Measurements from ENCODE around the gene CDIPT. TPM values are rescaled to one million over a fixed set of nuclear protein-coding genes. Genes with fewer than 3 reads are reported as not detected.

CDIPT gene
- total and polyA plus RNA-seq, 2 experiments from 2014 or later = 126 to 181 TPM

DNA sequence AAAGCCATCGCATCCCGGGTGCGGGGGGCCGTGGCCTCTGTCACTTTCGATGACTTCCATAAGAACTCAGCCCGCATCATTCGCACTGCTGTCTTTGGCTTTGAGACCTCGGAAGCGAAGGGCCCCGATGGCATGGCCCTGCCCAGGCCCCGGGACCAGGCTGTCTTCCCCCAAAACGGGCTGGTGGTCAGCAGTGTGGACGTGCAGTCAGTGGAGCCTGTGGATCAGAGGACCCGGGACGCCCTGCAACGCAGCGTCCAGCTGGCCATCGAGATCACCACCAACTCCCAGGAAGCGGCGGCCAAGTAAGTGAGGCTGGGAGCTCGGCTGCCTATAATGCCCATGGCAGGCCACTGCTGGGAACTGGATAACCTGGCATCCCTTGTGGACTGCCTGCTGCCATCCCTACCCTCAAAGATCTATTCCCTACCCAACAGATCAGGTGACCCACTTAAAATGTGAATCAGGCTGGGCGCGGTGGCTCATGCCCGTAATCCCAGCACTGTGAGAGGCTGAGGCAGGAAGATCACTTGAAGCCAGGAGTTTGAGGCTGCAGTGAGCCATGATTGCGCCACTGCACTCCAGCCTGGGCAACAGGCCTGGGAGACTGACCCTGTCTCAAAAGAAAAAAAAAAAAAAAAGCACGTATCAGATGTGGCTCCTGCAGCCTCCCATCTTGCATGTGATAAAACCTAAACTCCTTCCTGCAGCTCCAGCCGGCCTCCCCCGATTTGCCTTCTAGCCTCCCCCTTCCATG, 18.3 kb downstream of the CDIPT start:
- no peaks in the 10 kb centered on the region for H4K20me1 ChIP-seq (ENCODE audit: insufficient read depth)
- no peak for DNase-seq
- no peaks in the 10 kb centered on the region for H3K9me2 ChIP-seq (ENCODE audit: insufficient read depth)
- no peaks in the 10 kb centered on the region for H3K79me2 ChIP-seq (ENCODE audit: insufficient read depth)
- no peak overlapping the region for H3K4me3 ChIP-seq
- H3K4me2 ChIP-seq (ENCODE audit: unreplicated experiment) = no peak overlapping the region
- no peak overlapping the region for H2AFZ ChIP-seq
- in situ Hi-C loops (cut with MboI) = no loop called here
- H3K27me3 ChIP-seq (replicated peaks; ENCODE audit: insufficient read depth) = no peaks in the 10 kb centered on the region
- H3K27ac ChIP-seq = no peak overlapping the region
- H3F3A ChIP-seq (ENCODE audit: insufficient read depth) = peaks cover 9% of the 10 kb centered on the region; the same call in 1 of the 2 replicates
- no peaks in the 10 kb centered on the region for H3K9me3 ChIP-seq (ENCODE audit: low read depth)
- no peak overlapping the region for H3K9ac ChIP-seq
- 89 to 93% methylated on average over 28 of the region's 28 CpGs for WGBS, 2 experiments (ENCODE audit: low coverage in 1 of 2, low lambda C conversion rate in 2 of 2, missing lambda C conversion rate in 2 of 2)
- TF ChIP-seq EZH2phosphoT487 (IDR thresholded peaks at IDR 0.05; ENCODE audit: insufficient read depth, low read depth) = no peak
- no peak for TF ChIP-seq EZH2 (IDR thresholded peaks at IDR 0.05; ENCODE audit: insufficient read depth, poor library complexity, severe bottlenecking)
- peaks cover 39% of the 10 kb centered on the region for H3K36me3 ChIP-seq (ENCODE audit: low read depth)
- no peaks in the 10 kb centered on the region for H3K4me1 ChIP-seq (ENCODE audit: insufficient read depth)

DNA sequence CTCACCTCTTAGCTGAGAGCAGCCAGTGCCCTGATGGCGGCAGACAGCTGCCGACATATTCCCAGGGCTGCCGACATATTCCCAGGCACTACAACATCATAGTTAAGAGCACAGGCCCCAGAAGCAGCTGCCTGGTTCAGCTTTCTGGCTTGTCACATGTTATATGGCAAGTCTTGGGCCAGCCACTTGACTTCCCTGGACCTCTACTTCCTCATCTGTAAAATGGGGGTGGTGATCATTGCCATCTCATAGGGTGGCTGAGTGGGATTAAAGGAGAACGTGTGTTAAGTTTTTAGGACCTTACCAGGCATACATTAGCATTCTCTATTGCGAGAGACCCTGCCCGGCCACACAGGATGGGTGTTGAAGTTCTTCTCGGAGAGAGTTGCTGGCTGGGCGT, 19.1 kb downstream of the CDIPT start:
- no peaks in the 10 kb centered on the region for H3K79me2 ChIP-seq (ENCODE audit: insufficient read depth)
- H3F3A ChIP-seq (ENCODE audit: insufficient read depth) = 0 out of 2 replicates have a peak, but pooled peaks cover 3% of the 10 kb centered on the region
- no peaks in the 10 kb centered on the region for H3K27me3 ChIP-seq (replicated peaks; ENCODE audit: insufficient read depth)
- H4K20me1 ChIP-seq (ENCODE audit: insufficient read depth) = no peaks in the 10 kb centered on the region
- H2AFZ ChIP-seq = no peak overlapping the region
- in situ Hi-C loops (cut with MboI) = no loop called here
- H3K4me1 ChIP-seq (ENCODE audit: insufficient read depth) = no peaks in the 10 kb centered on the region
- whole genome bisulfite sequencing, 2 experiments (ENCODE audit: low coverage in 1 of 2, low lambda C conversion rate in 2 of 2, missing lambda C conversion rate in 2 of 2) = 91 to 93% methylated on average over 8 of the region's 8 CpGs
- no peak overlapping the region for H3K4me2 ChIP-seq (ENCODE audit: unreplicated experiment)
- H3K9ac ChIP-seq = no peak overlapping the region
- H3K9me2 ChIP-seq (ENCODE audit: insufficient read depth) = no peaks in the 10 kb centered on the region
- TF ChIP-seq EZH2 (IDR thresholded peaks at IDR 0.05; ENCODE audit: insufficient read depth, poor library complexity, severe bottlenecking) (no peak), EZH2phosphoT487 (IDR thresholded peaks at IDR 0.05; ENCODE audit: insufficient read depth, low read depth) (no peak)
- no peak for DNase-seq
- H3K9me3 ChIP-seq (ENCODE audit: low read depth) = no peaks in the 10 kb centered on the region
- H3K27ac ChIP-seq = no peak overlapping the region
- no peak overlapping the region for H3K4me3 ChIP-seq
- peaks cover 47% of the 10 kb centered on the region for H3K36me3 ChIP-seq (ENCODE audit: low read depth)

DNA sequence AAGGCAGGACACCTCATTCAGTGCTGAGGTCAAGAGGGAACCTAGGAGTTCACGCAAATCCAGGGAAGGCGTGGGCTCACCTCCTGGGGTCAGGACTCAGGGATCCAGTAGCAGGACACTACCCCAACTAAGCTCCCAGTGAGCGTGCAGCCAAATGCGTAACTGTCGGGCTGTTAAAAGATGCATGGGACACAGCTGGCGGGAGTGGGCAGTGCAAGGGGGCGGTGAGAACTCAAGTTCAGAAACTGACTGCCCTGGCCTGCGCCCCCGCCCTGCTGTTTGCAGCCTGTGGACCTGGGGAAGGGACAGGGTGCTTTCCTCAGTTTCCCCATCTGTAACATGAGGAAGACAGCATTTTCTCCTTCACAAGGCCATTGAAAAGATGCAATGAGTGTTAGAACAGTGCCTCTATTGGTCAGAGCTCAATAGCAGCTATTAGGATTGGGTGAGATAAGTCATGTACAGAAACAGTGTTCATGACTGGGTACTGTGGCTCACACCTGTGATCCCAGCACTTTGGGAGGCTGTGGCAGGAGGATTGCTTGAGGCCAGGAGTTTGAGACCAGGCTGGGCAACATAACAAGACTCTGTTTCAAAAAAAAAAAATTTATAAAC, 20.2 kb downstream of the CDIPT start:
- TF ChIP-seq EZH2 (IDR thresholded peaks at IDR 0.05; ENCODE audit: insufficient read depth, poor library complexity, severe bottlenecking) (no peak), EZH2phosphoT487 (IDR thresholded peaks at IDR 0.05; ENCODE audit: insufficient read depth, low read depth) (no peak)
- peaks cover 55% of the 10 kb centered on the region for H3K36me3 ChIP-seq (ENCODE audit: low read depth)
- H3K4me3 ChIP-seq = no peak overlapping the region
- H3K79me2 ChIP-seq (ENCODE audit: insufficient read depth) = 0 out of 2 replicates have a peak, but pooled peaks cover 2% of the 10 kb centered on the region
- H3F3A ChIP-seq (ENCODE audit: insufficient read depth) = no peaks in the 10 kb centered on the region
- H3K27me3 ChIP-seq (replicated peaks; ENCODE audit: insufficient read depth) = no peaks in the 10 kb centered on the region
- 94 to 96% methylated on average over 9 of the region's 9 CpGs for WGBS, 2 experiments (ENCODE audit: low coverage in 1 of 2, low lambda C conversion rate in 2 of 2, missing lambda C conversion rate in 2 of 2)
- H3K9me2 ChIP-seq (ENCODE audit: insufficient read depth) = no peaks in the 10 kb centered on the region
- in situ Hi-C loops (cut with MboI) = no loop called here
- H3K27ac ChIP-seq = no peak overlapping the region
- H2AFZ ChIP-seq = no peak overlapping the region
- no peak for DNase-seq
- H3K9ac ChIP-seq = no peak overlapping the region
- no peaks in the 10 kb centered on the region for H4K20me1 ChIP-seq (ENCODE audit: insufficient read depth)
- H3K4me1 ChIP-seq (ENCODE audit: insufficient read depth) = no peaks in the 10 kb centered on the region
- H3K4me2 ChIP-seq (ENCODE audit: unreplicated experiment) = no peak overlapping the region
- H3K9me3 ChIP-seq (ENCODE audit: low read depth) = no peaks in the 10 kb centered on the region

DNA sequence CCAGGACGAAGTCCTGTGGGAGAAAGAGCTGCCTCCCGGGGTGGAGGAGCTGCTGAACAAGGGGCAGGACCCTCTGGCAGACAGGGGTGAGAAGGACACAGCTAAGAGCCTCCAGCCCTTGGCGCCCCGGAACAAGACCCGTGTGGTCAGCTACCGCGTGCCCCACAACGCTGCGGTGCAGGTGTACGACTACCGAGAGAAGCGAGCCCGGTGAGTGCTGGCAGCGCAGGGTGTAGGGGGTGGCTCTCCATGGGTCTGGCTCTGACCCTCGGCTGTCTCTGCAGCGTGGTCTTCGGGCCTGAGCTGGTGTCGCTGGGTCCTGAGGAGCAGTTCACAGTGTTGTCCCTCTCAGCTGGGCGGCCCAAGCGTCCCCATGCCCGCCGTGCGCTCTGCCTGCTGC, 21.4 kb downstream of the CDIPT start:
- H3K9ac ChIP-seq = no peak overlapping the region
- in situ Hi-C loops (cut with MboI) = no loop called here
- peaks cover 55% of the 10 kb centered on the region for H3K36me3 ChIP-seq (ENCODE audit: low read depth)
- no peaks in the 10 kb centered on the region for H3K27me3 ChIP-seq (replicated peaks; ENCODE audit: insufficient read depth)
- 92 to 96% methylated on average over 15 to 23 of the region's 23 CpGs for WGBS, 2 experiments (ENCODE audit: low coverage in 1 of 2, low lambda C conversion rate in 2 of 2, missing lambda C conversion rate in 2 of 2)
- no peaks in the 10 kb centered on the region for H4K20me1 ChIP-seq (ENCODE audit: insufficient read depth)
- no peak overlapping the region for H3K27ac ChIP-seq
- no peak overlapping the region for H2AFZ ChIP-seq
- no peaks in the 10 kb centered on the region for H3K9me2 ChIP-seq (ENCODE audit: insufficient read depth)
- no peak overlapping the region for H3K4me3 ChIP-seq
- 0 out of 2 replicates have a peak, but pooled peaks cover 14% of the 10 kb centered on the region for H3K79me2 ChIP-seq (ENCODE audit: insufficient read depth)
- TF ChIP-seq EZH2phosphoT487 (IDR thresholded peaks at IDR 0.05; ENCODE audit: insufficient read depth, low read depth) (no peak), EZH2 (IDR thresholded peaks at IDR 0.05; ENCODE audit: insufficient read depth, poor library complexity, severe bottlenecking) (no peak)
- DNase-seq = no peak
- no peaks in the 10 kb centered on the region for H3K4me1 ChIP-seq (ENCODE audit: insufficient read depth)
- H3K9me3 ChIP-seq (ENCODE audit: low read depth) = no peaks in the 10 kb centered on the region
- no peaks in the 10 kb centered on the region for H3F3A ChIP-seq (ENCODE audit: insufficient read depth)
- H3K4me2 ChIP-seq (ENCODE audit: unreplicated experiment) = no peak overlapping the region
